SK-N-SH (cell line): ENCODE results near the gene AP2S1. TPM values are rescaled to one million over a fixed set of nuclear protein-coding genes. Genes with fewer than 3 reads are reported as not detected.

Source experiments
- CTCF ChIA-PET: fragments of 300-600, 350-600 bp; formaldehyde crosslinking; extraction: SDS; loops from one replicate; lab custom pipeline; 2021; lab: Yijun Ruan, JAX
- POLR2A ChIA-PET: fragments of 350-600 bp; sonication (Branson Sonifier 250); formaldehyde crosslinking; extraction: SDS; loops from one replicate; lab custom pipeline; 2020; ENCODE audit warnings: antibody characterized with exemption, inconsistent platforms; lab: Yijun Ruan, JAX
- DNase-seq: peaks from one replicate; pipeline ENCODE4 v3.0.0; 2012
- H2AFZ ChIP-seq: fragments of 200-600 bp; sonication (generic); 2 replicates; pipeline ENCODE4 v1.8.1; 2016; ENCODE audit warnings: antibody characterized with exemption, mild to moderate bottlenecking, low read depth
- H3F3A ChIP-seq: fragments of 200-600 bp; sonication (generic); replicated peaks from 2 replicates; pipeline ENCODE3; 2016; ENCODE audit warnings: antibody characterized with exemption, mild to moderate bottlenecking; ENCODE audit not compliant: insufficient read depth
- H3K27ac ChIP-seq, 2 experiments: fragments of 200-500 bp in 1 of 2; fragments of 200-600 bp in 1 of 2; sonication (Bioruptor generic) in 1 of 2; sonication (generic), shearing (Covaris generic) in 1 of 2; 2 replicates each; pipeline versions ENCODE4 v1.5.1 to v1.6.1; 2014 to 2016; ENCODE audit warnings: low read depth in 2 of 2, inconsistent platforms in 1 of 2, low read length in 1 of 2, mild to moderate bottlenecking in 1 of 2, mixed read lengths in 1 of 2
- H3K27me3 ChIP-seq: fragments of 200-600 bp; sonication (generic), shearing (Covaris generic); 2 replicates; pipeline ENCODE4 v1.6.1; 2016; ENCODE audit warnings: mixed run types; ENCODE audit not compliant: insufficient read depth
- H3K36me3 ChIP-seq, 2 experiments: fragments of 200-500 bp in 1 of 2; fragments of 200-600 bp in 1 of 2; sonication (Bioruptor generic) in 1 of 2; sonication (generic) in 1 of 2; replicated peaks in 1 of 2; 2 replicates each; pipeline versions ENCODE3 to v1.5.1; 2014 to 2016; ENCODE audit warnings: low read length in 1 of 2, mild to moderate bottlenecking in 1 of 2; ENCODE audit not compliant: insufficient read depth in 2 of 2, control insufficient read depth in 1 of 2
- H3K4me1 ChIP-seq, 2 experiments: fragments of 200-500 bp in 1 of 2; fragments of 200-600 bp in 1 of 2; sonication (Bioruptor generic) in 1 of 2; sonication (generic), shearing (Covaris generic) in 1 of 2; 2 replicates each; pipeline versions ENCODE4 v1.5.1 to v1.6.1; 2014 to 2016; ENCODE audit warnings: low read depth in 1 of 2, low read length in 1 of 2, mixed run types in 1 of 2; ENCODE audit not compliant: insufficient read depth in 2 of 2, control insufficient read depth in 1 of 2
- H3K4me2 ChIP-seq: fragments of 200-600 bp; sonication (generic), shearing (Covaris generic); 2 replicates; pipeline ENCODE4 v1.6.1; 2017; ENCODE audit warnings: mixed run types
- H3K4me3 ChIP-seq, 2 experiments: fragments of 200-500 bp in 1 of 2; fragments of 200-600 bp in 1 of 2; sonication (Bioruptor generic) in 1 of 2; sonication (generic), shearing (Covaris generic) in 1 of 2; 2 replicates each; pipeline versions ENCODE4 v1.5.1 to v1.8.1; 2014 to 2016; ENCODE audit warnings: low read depth in 2 of 2, inconsistent platforms in 1 of 2, low read length in 1 of 2, mild to moderate bottlenecking in 1 of 2, mixed read lengths in 1 of 2, moderate library complexity in 1 of 2
- H3K79me2 ChIP-seq: fragments of 200-600 bp; sonication (generic); 2 replicates; pipeline ENCODE4 v1.8.1; 2017; ENCODE audit warnings: mild to moderate bottlenecking; ENCODE audit not compliant: insufficient read depth
- H3K9ac ChIP-seq: fragments of 200-600 bp; sonication (generic); 2 replicates; pipeline ENCODE4 v1.6.1; 2017; ENCODE audit warnings: mixed run types
- H3K9me2 ChIP-seq: fragments of 200-600 bp; sonication (generic); 2 replicates; pipeline ENCODE4 v1.6.1; 2017; ENCODE audit warnings: mixed run types
- H3K9me3 ChIP-seq: fragments of 200-600 bp; sonication (generic); 2 replicates; pipeline ENCODE4 v1.6.1; 2017; ENCODE audit warnings: mixed run types, mild to moderate bottlenecking, moderate library complexity
- H4K20me1 ChIP-seq: fragments of 200-600 bp; sonication (generic); 2 replicates; pipeline ENCODE4 v1.6.1; 2017; ENCODE audit warnings: mild to moderate bottlenecking, mixed run types; ENCODE audit not compliant: insufficient read depth
- CTCF ChIP-seq: fragments of 200-600 bp; sonication (generic); IDR thresholded peaks from 2 replicates; pipeline ENCODE4 v1.6.1; 2017; ENCODE audit warnings: antibody characterized with exemption, mild to moderate bottlenecking, moderate library complexity
- EP300 ChIP-seq, 2 experiments: IDR thresholded peaks; 2 replicates each; pipeline versions ENCODE4 v1.4.0 to v1.6.1; 2012; ENCODE audit warnings: borderline replicate concordance in 1 of 2, low read depth in 1 of 2, low read length in 1 of 2
- GATA2 ChIP-seq: sonication (generic); formaldehyde crosslinking; IDR thresholded peaks from 2 replicates; pipeline ENCODE4 v1.5.0; 2020; ENCODE audit warnings: mild to moderate bottlenecking, missing genetic modification reagents
- IRF3 ChIP-seq: fragments of 150-350 bp; IDR thresholded peaks from 2 replicates; pipeline ENCODE4 v1.6.1; 2016; ENCODE audit warnings: mild to moderate bottlenecking, low read depth, low read length
- MAX ChIP-seq: IDR thresholded peaks from 2 replicates; pipeline ENCODE4 v1.4.0; 2012; ENCODE audit warnings: low read depth
- POLR2AphosphoS5 ChIP-seq: IDR thresholded peaks from 2 replicates; pipeline ENCODE4 v1.6.1; 2012; ENCODE audit warnings: low read depth, low read length
- RAD21 ChIP-seq: IDR thresholded peaks from 2 replicates; pipeline ENCODE4 v1.6.1; 2012; ENCODE audit warnings: mild to moderate bottlenecking, low read length
- RFX5 ChIP-seq: IDR thresholded peaks from 2 replicates; pipeline ENCODE4 v1.6.1; 2012; ENCODE audit warnings: mild to moderate bottlenecking, improper control_type of control experiment, low read length
- SIN3A ChIP-seq: IDR thresholded peaks from 2 replicates; pipeline ENCODE4 v1.6.1; 2012; ENCODE audit warnings: low read depth, mild to moderate bottlenecking, low read length, moderate library complexity, borderline replicate concordance
- TAF1 ChIP-seq: IDR thresholded peaks from 2 replicates; pipeline ENCODE4 v1.6.1; 2012; ENCODE audit warnings: low read depth, mild to moderate bottlenecking, low read length, moderate library complexity, borderline replicate concordance
- USF1 ChIP-seq: IDR thresholded peaks from 2 replicates; pipeline ENCODE4 v1.4.0; 2012; ENCODE audit warnings: low read depth, borderline replicate concordance
- USF2 ChIP-seq: fragments of 150-350 bp; IDR thresholded peaks from 2 replicates; pipeline ENCODE4 v1.6.1; 2017; ENCODE audit warnings: antibody characterized with exemption, low read length, low read depth, borderline replicate concordance
- WGBS: methylation state at CpG from one replicate; pipeline ENCODE4 v1.1.6; 2017; ENCODE audit warnings: low lambda C conversion rate; 5-methylcytosine and 5-hydroxymethylcytosine counted together
- polyA plus RNA-seq, 3 experiments: library from polyadenylated mRNA; depleted of rRNA; stranded (reverse); fragments of >200 nt; gene quantifications; 2 replicates each; pipeline ENCODE4 v1.2.3, GENCODE V29; 2012

Gene AP2S1
- polyA plus RNA-seq, 1 of the 3 experiments (the other 2 are of a cell fraction), result 565 TPM

- CTCF ChIA-PET, result interaction anchor here (0.8 to 11.8 kb wide), 4 partner anchors 8 to 89 kb away, joined by 4 to 170 read pairs (median 6); no protein-coding TSS in a partner anchor
- Histone ChIP-seq H3K9me3 (no peaks in the 10 kb centered on the region), H3K27ac (no peak overlapping the region), H2AFZ (no peak overlapping the region), H3K4me2 (no peak overlapping the region), H3K4me1 (peaks cover 0 to 3% of the 10 kb centered on the region in 2 experiments; a peak in 1 of 4 replicates), H4K20me1 (no peaks in the 10 kb centered on the region; the same call in 1 of the 2 replicates), H3K27me3 (no peaks in the 10 kb centered on the region)
- POLR2A ChIA-PET, result no interaction called here
- peak; percentile 1 for DNase-seq
- 100% methylated on average over 1 of the region's 20 CpGs for WGBS
- no peak for TF ChIP-seq POLR2AphosphoS5
- no peak for TF ChIP-seq IRF3
- no peak for TF ChIP-seq USF1
- no peak for TF ChIP-seq GATA2 (CRISPR knock-in tag)
- no peak for TF ChIP-seq RAD21
- TF ChIP-seq CTCF, result no peak
- no peak for TF ChIP-seq USF2
- no peak for TF ChIP-seq TAF1
- TF ChIP-seq RFX5, result no peak
- no peak for TF ChIP-seq EP300 (IDR thresholded peaks at IDR 0.05; ENCODE audit: borderline replicate concordance in 1 of 2, low read depth in 1 of 2, low read length in 1 of 2)
- TF ChIP-seq, all 33 proteins: peak for 0
- peaks cover 14 to 17% of the 10 kb centered on the region in 2 experiments for H3K36me3 ChIP-seq
- no peak overlapping the region for H3K9ac ChIP-seq
- H3K79me2 ChIP-seq, result peaks cover 23% of the 10 kb centered on the region
- no peaks in the 10 kb centered on the region for H3K9me2 ChIP-seq
- peaks cover 28% of the 10 kb centered on the region for H3F3A ChIP-seq
- no peak overlapping the region for H3K4me3 ChIP-seq
These were observed 12.5 kb downstream of the AP2S1 start for GRCh38 chr19:46838160-46838559.

- 94% methylated on average over 6 of the region's 6 CpGs for WGBS
- no peaks in the 10 kb centered on the region for H3K9me2 ChIP-seq
- peaks cover 9% of the 10 kb centered on the region for H3K79me2 ChIP-seq
- H3K9me3 ChIP-seq, result no peaks in the 10 kb centered on the region
- H3K4me3 ChIP-seq, result no peak overlapping the region
- H3K4me1 ChIP-seq, result peaks cover 0 to 2% of the 10 kb centered on the region in 2 experiments; a peak in 1 of 4 replicates
- no peaks in the 10 kb centered on the region for H3K27me3 ChIP-seq
- no peak overlapping the region for H2AFZ ChIP-seq
- CTCF ChIA-PET, result interaction anchor here (1.9 to 11.8 kb wide), 2 partner anchors 80 to 86 kb away, joined by 10 to 170 read pairs; no protein-coding TSS in a partner anchor
- peaks cover 24% of the 10 kb centered on the region for H3F3A ChIP-seq
- peaks cover 9 to 12% of the 10 kb centered on the region in 2 experiments for H3K36me3 ChIP-seq
- H3K27ac ChIP-seq, result peak overlapping the region in 1 of 2 experiments; percentile 56; a peak in 1 of 4 replicates
- DNase-seq, result no peak
- H3K9ac ChIP-seq, result no peak overlapping the region
- POLR2A ChIA-PET, result interaction anchor here (1.4 kb wide), 1 partner anchor 47 kb away, joined by 6 read pairs; the partner anchor contains the start of gene SLC1A5
- TF ChIP-seq IRF3, result no peak
- TF ChIP-seq MAX, result no peak
- no peak for TF ChIP-seq SIN3A
- H4K20me1 ChIP-seq, result no peaks in the 10 kb centered on the region
- no peak overlapping the region for H3K4me2 ChIP-seq
These were observed 15.7 kb downstream of the AP2S1 start for GRCh38 chr19:46834984-46835383.
